Liver (tissue), 9 donors: Measurements from ENCODE around the gene RTL1. TPM values are rescaled to one million over a fixed set of nuclear protein-coding genes. Genes with fewer than 3 reads are reported as not detected.

Experiments used
- DNase-seq: peaks from one replicate; pipeline ENCODE4 v3.0.0-alpha.2; 2017; ENCODE audit warnings: low spot score
- H3K27ac ChIP-seq, 2 donors: one replicate each; pipeline ENCODE4 v1.7.0; 2013; ENCODE audit warnings: inconsistent platforms in 2 of 2, low read length in 2 of 2, control low read depth in 1 of 2, low read depth in 1 of 2, mild to moderate bottlenecking in 1 of 2
- H3K27me3 ChIP-seq, 4 donors: one replicate each; pipeline versions ENCODE4 v1.6.1 to v1.7.0; 2013; ENCODE audit warnings: low read length in 3 of 4, inconsistent platforms in 1 of 4, mild to moderate bottlenecking in 1 of 4, moderate library complexity in 1 of 4; ENCODE audit not compliant: control insufficient read depth in 4 of 4, insufficient read depth in 4 of 4
- H3K36me3 ChIP-seq, 4 donors: one replicate each; pipeline versions ENCODE4 v1.6.1 to v1.7.0; 2013; ENCODE audit warnings: low read length in 3 of 4, mild to moderate bottlenecking in 3 of 4, low read depth in 1 of 4, moderate library complexity in 1 of 4; ENCODE audit not compliant: control insufficient read depth in 4 of 4, insufficient read depth in 3 of 4
- H3K4me1 ChIP-seq, 4 donors: one replicate each; pipeline versions ENCODE4 v1.6.1 to v1.7.0; 2013; ENCODE audit warnings: low read length in 3 of 4, mild to moderate bottlenecking in 3 of 4, moderate library complexity in 1 of 4; ENCODE audit not compliant: control insufficient read depth in 4 of 4, insufficient read depth in 4 of 4
- H3K4me3 ChIP-seq, 3 donors: one replicate each; pipeline versions ENCODE4 v1.6.1 to v1.7.0; 2013; ENCODE audit warnings: low read length in 3 of 3, control low read depth in 1 of 3, low read depth in 1 of 3, mild to moderate bottlenecking in 1 of 3
- H3K9ac ChIP-seq, 2 donors: one replicate each; pipeline ENCODE4 v1.7.0; 2013; ENCODE audit warnings: low read length in 2 of 2, mild to moderate bottlenecking in 2 of 2, moderate library complexity in 2 of 2, control low read depth in 1 of 2, low read depth in 1 of 2
- H3K9me3 ChIP-seq, 4 donors: one replicate each; pipeline versions ENCODE4 v1.6.1 to v1.7.0; 2013; ENCODE audit warnings: low read length in 3 of 4; ENCODE audit not compliant: control insufficient read depth in 4 of 4
- EGR1 ChIP-seq, 2 donors: IDR thresholded peaks; 2 replicates each; pipeline ENCODE4 v1.6.1; 2016 to 2018; ENCODE audit warnings: antibody characterized with exemption in 2 of 2, low read depth in 2 of 2
- FOXA1 ChIP-seq: IDR thresholded peaks from 2 replicates; pipeline ENCODE4 v1.6.1; 2016; ENCODE audit warnings: antibody characterized with exemption
- FOXA2 ChIP-seq: IDR thresholded peaks from 2 replicates; pipeline ENCODE4 v1.6.1; 2016; ENCODE audit warnings: antibody characterized with exemption
- GABPA ChIP-seq, 2 donors: IDR thresholded peaks in 1 of 2; conservative IDR thresholded peaks in 1 of 2; 2 replicates each; pipeline ENCODE4 v1.6.1; 2016; ENCODE audit warnings: antibody characterized with exemption in 2 of 2, mild to moderate bottlenecking in 1 of 2, moderate library complexity in 1 of 2
- HNF4A ChIP-seq, 2 donors: conservative IDR thresholded peaks; 2 replicates each; pipeline ENCODE4 v1.6.1; 2016; ENCODE audit warnings: antibody characterized with exemption in 2 of 2, mild to moderate bottlenecking in 2 of 2
- HNF4G ChIP-seq: IDR thresholded peaks from 2 replicates; pipeline ENCODE4 v1.6.1; 2016; ENCODE audit warnings: antibody characterized with exemption
- JUND ChIP-seq, 2 donors: IDR thresholded peaks; 2 replicates each; pipeline ENCODE4 v1.6.1; 2016; ENCODE audit warnings: antibody characterized with exemption in 2 of 2
- NR2F2 ChIP-seq: IDR thresholded peaks from 2 replicates; pipeline ENCODE4 v1.6.1; 2016; ENCODE audit warnings: antibody characterized with exemption
- RAD21 ChIP-seq, 2 donors: IDR thresholded peaks; 2 replicates each; pipeline ENCODE4 v1.6.1; 2016; ENCODE audit warnings: antibody characterized with exemption in 2 of 2, mild to moderate bottlenecking in 2 of 2
- REST ChIP-seq: IDR thresholded peaks from 2 replicates; pipeline ENCODE4 v1.6.1; 2016; ENCODE audit warnings: antibody characterized with exemption, mild to moderate bottlenecking
- RXRA ChIP-seq, 2 donors: IDR thresholded peaks; 2 replicates each; pipeline ENCODE4 v1.6.1; 2017 to 2018; ENCODE audit warnings: antibody characterized with exemption in 2 of 2, mild to moderate bottlenecking in 1 of 2
- SP1 ChIP-seq: IDR thresholded peaks from 2 replicates; pipeline ENCODE4 v1.6.1; 2018; ENCODE audit warnings: antibody characterized with exemption, mild to moderate bottlenecking
- TAF1 ChIP-seq: conservative IDR thresholded peaks from 2 replicates; pipeline ENCODE4 v1.6.1; 2016; ENCODE audit warnings: antibody characterized with exemption, mild to moderate bottlenecking
- YY1 ChIP-seq: IDR thresholded peaks from 2 replicates; pipeline ENCODE4 v1.6.1; 2016; ENCODE audit warnings: antibody characterized with exemption, mild to moderate bottlenecking
- WGBS: extraction: QIAGEN DNeasy Blood & Tissue Kit; methylation state at CpG from one replicate; pipeline ENCODE4 v1.1.7; 2013; 5-methylcytosine and 5-hydroxymethylcytosine counted together
- polyA plus RNA-seq, 2 donors: library from polyadenylated mRNA; stranded (reverse) in 1 of 2; unstranded in 1 of 2; fragments of 200-250 nt in 1 of 2; fragments of >200 nt in 1 of 2; fragmentation: Nextera tagmentation in 1 of 2; extraction: Ambion mirVana in 1 of 2; gene quantifications; one replicate each; pipeline versions ENCODE4 v1.2.1 to v1.2.3, GENCODE V29; 2013 to 2015
- total RNA-seq, 2 donors: library from RNA; depleted of rRNA; stranded (reverse); fragments of >200 nt; gene quantifications; one replicate each; pipeline ENCODE4 v1.2.3, GENCODE V29; 2014
- TF ChIP-seq, protein P1 (sequence below): IDR thresholded peaks from 2 replicates; pipeline ENCODE4 v1.6.1; 2016; ENCODE audit warnings: antibody characterized with exemption
- TF ChIP-seq, protein P2 (sequence below): IDR thresholded peaks from 2 replicates; pipeline ENCODE4 v1.6.1; 2016; ENCODE audit warnings: antibody characterized with exemption
- donor health status: healthy.
- donor health status: healthy.
- donor health status: healthy.
- donor health status: healthy.
- donor health status: healthy.

Gene RTL1
- total and polyA plus RNA-seq, 4 donors, result 0.04 to 0.05 TPM; not detected in 2

DNA sequence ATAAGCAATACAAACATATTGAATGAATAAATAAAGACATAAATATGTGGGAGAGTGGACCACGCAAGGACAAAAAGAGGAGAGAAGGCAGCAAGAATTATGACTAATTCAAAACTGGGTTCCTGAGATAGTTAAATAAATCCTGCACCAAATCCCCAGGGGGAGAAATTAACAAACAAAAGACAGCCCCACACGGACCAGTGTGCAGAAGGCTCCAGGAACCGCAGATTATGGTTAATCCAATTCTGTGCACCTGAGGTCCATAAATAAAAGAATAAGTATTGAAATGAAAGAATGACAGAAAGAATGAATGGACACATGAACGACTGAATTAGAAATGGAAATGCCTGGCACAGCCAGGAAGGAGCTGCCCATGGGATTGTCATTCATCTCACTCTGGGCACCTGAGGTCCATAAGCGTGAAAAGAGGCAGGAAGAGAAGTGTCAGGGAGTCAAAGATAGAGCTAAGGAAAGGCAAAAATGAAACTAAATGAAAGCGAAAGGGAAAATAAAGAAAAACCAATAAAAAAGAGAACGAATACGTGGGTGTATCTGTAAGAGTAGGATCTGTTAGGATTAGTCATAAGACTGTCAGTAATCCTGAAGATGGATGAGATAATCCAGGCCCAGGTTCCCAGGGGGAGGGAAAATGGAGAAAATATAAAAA is 54.3 kb downstream of the RTL1 start:
- Histone ChIP-seq H3K27me3 (peaks cover 0 to 2% (median 0%) of the 10 kb centered on the region in 4 donors), H3K9me3 (no peaks in the 10 kb centered on the region), H3K36me3 (no peaks in the 10 kb centered on the region), H3K9ac (no peak overlapping the region), H3K27ac (no peak overlapping the region), H3K4me1 (no peaks in the 10 kb centered on the region), H3K4me3 (no peak overlapping the region)
- WGBS, result 47% methylated on average over 8 of the region's 8 CpGs
- no peak for DNase-seq
- TF ChIP-seq EGR1 (IDR thresholded peaks at IDR 0.05; ENCODE audit: low read depth in 2 of 2) (no peak), RAD21 (IDR thresholded peaks at IDR 0.05) (no peak), YY1 (no peak), TAF1 (no peak), FOXA2 (no peak), JUND (IDR thresholded peaks at IDR 0.05) (no peak), HNF4G (no peak), GABPA (IDR thresholded peaks at IDR 0.05 in 1 of 2, conservative IDR thresholded peaks at IDR 0.05 in 1 of 2) (no peak), SP1 (no peak), NR2F2 (no peak), RXRA (IDR thresholded peaks at IDR 0.05) (no peak), REST (no peak), HNF4A (conservative IDR thresholded peaks at IDR 0.05) (no peak)
- TF ChIP-seq, protein P1, sequence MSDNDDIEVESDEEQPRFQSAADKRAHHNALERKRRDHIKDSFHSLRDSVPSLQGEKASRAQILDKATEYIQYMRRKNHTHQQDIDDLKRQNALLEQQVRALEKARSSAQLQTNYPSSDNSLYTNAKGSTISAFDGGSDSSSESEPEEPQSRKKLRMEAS, result no peak

DNA sequence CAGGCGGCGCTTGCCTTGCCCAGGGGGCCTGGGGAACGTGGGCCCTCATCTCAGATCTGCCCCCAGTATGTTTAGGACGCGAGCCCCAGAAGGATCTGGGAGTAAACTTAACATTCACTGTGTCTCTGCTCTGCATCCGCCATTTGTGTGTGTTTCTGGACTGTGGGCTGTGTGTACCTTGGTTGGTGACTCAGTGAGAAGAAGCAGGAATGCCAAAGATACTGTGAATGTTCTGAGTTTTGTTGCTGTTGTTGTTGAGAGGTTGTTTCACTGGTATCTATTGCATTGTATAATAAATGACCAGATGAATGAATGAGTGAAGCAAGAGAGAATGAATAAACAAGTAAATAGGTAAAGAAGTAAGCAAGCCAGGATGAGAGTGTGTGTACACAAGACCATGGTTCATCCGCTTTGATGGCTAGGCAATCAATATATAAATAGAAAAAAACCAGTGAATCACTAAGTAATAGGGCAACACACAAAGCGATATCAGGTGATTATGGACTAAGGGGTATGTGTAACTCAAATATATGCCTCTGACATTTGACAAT is 57.1 kb downstream of the RTL1 start:
- Histone ChIP-seq H3K4me1 (no peaks in the 10 kb centered on the region), H3K27me3 (peaks cover 0 to 2% (median 0%) of the 10 kb centered on the region in 4 donors), H3K27ac (no peak overlapping the region), H3K4me3 (no peak overlapping the region), H3K36me3 (no peaks in the 10 kb centered on the region), H3K9me3 (no peaks in the 10 kb centered on the region), H3K9ac (no peak overlapping the region)
- TF ChIP-seq FOXA1, result no peak
- no peak for DNase-seq
- WGBS, result 82% methylated on average over 8 of the region's 8 CpGs

GRCh38 chr14:100845341-100845740 is 58.2 kb downstream of the RTL1 start:
- Histone ChIP-seq H3K36me3 (no peaks in the 10 kb centered on the region), H3K4me1 (no peaks in the 10 kb centered on the region), H3K9me3 (no peaks in the 10 kb centered on the region), H3K27me3 (peaks cover 0 to 2% (median 0%) of the 10 kb centered on the region in 4 donors), H3K27ac (no peak overlapping the region), H3K4me3 (no peak overlapping the region), H3K9ac (no peak overlapping the region)
- 90% methylated on average over 17 of the region's 17 CpGs for WGBS
- no peak for TF ChIP-seq SP1
- no peak for TF ChIP-seq TAF1
- no peak for TF ChIP-seq FOXA1
- TF ChIP-seq, protein P2, sequence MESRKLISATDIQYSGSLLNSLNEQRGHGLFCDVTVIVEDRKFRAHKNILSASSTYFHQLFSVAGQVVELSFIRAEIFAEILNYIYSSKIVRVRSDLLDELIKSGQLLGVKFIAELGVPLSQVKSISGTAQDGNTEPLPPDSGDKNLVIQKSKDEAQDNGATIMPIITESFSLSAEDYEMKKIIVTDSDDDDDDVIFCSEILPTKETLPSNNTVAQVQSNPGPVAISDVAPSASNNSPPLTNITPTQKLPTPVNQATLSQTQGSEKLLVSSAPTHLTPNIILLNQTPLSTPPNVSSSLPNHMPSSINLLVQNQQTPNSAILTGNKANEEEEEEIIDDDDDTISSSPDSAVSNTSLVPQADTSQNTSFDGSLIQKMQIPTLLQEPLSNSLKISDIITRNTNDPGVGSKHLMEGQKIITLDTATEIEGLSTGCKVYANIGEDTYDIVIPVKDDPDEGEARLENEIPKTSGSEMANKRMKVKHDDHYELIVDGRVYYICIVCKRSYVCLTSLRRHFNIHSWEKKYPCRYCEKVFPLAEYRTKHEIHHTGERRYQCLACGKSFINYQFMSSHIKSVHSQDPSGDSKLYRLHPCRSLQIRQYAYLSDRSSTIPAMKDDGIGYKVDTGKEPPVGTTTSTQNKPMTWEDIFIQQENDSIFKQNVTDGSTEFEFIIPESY, result no peak
- no peak for TF ChIP-seq RXRA (IDR thresholded peaks at IDR 0.05)
- no peak for TF ChIP-seq EGR1 (IDR thresholded peaks at IDR 0.05; ENCODE audit: low read depth in 2 of 2)
- no peak for DNase-seq
